GM21360 (cell line): Measurements from ENCODE around the gene GATD1.

Experiments
- ATAC-seq: cut with Tn5 transposase; IDR thresholded peaks from one replicate; pipeline ENCODE4 v1.9.1; 2021; ENCODE audit warnings: mild to moderate bottlenecking, moderate library complexity; ENCODE audit not compliant: unreplicated experiment

The GATD1 gene

DNA sequence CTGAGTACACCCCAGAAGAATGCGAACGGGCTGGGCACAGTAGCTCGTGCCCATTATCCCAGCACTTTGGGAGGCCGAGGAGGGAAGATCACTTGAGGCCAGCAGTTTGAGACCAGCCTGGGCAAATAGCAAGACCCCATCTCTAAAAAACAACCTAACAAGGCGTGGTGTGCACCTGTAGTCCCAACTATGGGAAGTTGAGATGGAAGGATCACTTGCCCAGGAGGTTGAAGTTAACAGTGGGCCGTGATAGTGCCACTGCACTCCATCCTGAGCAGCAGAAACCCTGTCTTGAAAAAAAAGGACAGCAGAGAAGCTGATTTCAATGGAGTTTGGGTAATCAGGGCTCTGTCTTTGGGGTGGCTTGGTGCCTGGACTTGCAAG lies 35.8 kb upstream of the GATD1 start:
- no peak for ATAC-seq

DNA sequence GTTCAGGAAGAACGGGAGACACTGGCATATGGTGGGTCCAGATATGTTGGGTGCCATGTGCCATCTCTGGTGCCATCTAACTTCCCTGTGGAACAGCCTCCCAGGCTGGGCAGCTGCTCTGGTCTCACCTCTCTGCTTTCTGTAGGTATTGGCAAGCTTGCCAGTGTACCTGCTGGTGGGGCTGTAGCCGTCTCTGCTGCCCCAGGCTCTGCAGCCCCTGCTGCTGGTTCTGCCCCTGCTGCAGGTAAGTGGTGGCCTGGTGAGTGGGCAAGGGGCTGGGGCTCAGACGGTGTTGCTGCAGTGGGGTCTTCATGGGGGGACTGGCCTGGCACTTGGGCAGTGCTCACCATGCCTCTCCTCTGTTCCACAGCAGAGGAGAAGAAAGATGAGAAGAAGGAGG lies 35.1 kb upstream of the GATD1 start:
- ATAC-seq: no peak

GRCh38 chr11:811446-812245 lies 34.4 kb upstream of the GATD1 start:
- ATAC-seq: no peak

GRCh38 chr11:810040-810567 lies 32.8 kb upstream of the GATD1 start:
- no peak for ATAC-seq

DNA sequence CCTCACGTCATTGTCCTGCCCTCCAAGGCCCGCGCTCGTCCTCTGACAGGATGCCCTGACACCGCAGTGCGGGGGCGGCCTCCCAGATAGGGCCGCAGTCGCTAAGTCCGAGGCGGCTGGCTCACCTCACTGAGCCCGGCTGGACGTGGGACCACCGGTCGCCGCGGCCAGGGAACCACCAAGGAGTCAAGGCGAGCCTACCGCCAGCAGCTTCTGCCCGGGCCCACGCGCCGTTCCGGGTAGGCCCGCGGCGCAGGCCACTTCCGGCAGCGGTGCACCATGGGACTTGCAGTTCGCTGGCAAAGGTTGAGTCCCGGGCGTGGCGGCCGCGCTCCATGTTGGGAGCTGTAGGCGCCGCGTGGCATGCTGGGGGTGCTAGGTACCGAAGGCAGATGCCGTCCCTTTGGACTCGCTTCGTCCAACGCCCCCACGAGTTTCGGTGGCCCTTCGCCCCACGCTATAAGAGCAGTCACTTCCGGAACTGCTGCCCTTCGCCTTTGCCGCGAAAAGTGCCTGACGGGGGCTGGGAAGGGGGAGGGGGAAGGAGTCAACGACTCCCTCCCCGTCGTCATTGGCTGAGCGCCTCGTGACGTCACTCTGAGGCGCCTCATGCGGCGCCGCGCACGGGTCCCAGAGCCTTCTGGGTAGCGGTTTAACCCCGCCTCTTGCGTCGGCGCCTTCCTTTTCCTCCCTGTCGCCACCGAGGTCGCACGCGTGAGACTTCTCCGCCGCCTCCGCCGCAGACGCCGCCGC lies 32.2 kb upstream of the GATD1 start, which contains the start of gene RPLP2:
Gene RPLP2, plus strand, starts transcription at position 681 of the 753 bp plus-strand sequence. CDS start 268 bp downstream, outside the sequence.
- ATAC-seq: peak; percentile 68

- no peak for ATAC-seq
Measured at GRCh38 chr11:808427-809286, 31.4 kb upstream of the GATD1 start.

DNA sequence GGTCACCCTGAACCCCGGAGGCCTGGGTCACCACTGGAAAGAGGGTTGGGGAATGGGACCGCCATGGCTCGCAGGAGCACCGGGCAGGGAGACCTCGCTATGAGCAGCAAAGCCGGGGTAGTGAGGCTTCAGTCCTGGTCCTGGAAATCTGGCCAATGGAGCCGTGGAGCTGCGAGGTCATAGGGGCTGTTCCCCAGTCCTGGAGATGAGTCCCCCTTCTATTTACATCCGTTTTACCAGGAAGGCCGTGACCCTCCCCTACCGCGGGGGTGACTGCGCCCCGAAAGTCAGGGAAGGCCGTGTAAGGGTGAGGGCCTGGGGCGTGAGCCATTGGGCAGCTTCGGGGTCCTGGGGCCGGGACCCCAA lies 27.3 kb upstream of the GATD1 start:
- no peak for ATAC-seq

GRCh38 chr11:803770-804598 lies 26.7 kb upstream of the GATD1 start:
- ATAC-seq: no peak

GRCh38 chr11:803467-803742 lies 26.1 kb upstream of the GATD1 start:
- ATAC-seq: no peak

- ATAC-seq: no peak
Measured at GRCh38 chr11:802693-803466, 25.6 kb upstream of the GATD1 start.

GRCh38 chr11:802018-802617 lies 24.8 kb upstream of the GATD1 start:
- no peak for ATAC-seq

GRCh38 chr11:801097-801780 lies 24.0 kb upstream of the GATD1 start:
- no peak for ATAC-seq

DNA sequence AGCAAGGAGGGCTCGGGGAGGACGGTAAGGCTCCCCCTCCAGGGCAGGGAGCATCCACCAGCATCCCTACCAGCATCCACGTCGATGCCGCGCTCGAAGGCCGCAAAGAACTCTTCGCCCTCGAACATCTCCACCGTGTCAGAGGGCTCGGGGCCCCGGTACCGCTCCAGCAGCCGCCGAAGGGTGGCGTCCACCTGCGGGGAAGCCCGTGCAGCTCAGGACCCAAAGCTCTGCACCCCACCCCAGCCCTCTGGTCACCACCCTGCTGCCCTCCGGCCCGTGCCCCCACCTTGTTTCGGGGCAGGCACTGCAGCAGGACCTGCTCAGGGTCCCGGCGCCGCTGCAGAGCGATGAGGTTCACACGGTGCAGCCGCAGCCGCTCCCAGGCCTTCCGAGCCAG lies 23.2 kb upstream of the GATD1 start:
- no peak for ATAC-seq

- ATAC-seq: no peak
Measured at GRCh38 chr11:799641-800316, 22.5 kb upstream of the GATD1 start.

DNA sequence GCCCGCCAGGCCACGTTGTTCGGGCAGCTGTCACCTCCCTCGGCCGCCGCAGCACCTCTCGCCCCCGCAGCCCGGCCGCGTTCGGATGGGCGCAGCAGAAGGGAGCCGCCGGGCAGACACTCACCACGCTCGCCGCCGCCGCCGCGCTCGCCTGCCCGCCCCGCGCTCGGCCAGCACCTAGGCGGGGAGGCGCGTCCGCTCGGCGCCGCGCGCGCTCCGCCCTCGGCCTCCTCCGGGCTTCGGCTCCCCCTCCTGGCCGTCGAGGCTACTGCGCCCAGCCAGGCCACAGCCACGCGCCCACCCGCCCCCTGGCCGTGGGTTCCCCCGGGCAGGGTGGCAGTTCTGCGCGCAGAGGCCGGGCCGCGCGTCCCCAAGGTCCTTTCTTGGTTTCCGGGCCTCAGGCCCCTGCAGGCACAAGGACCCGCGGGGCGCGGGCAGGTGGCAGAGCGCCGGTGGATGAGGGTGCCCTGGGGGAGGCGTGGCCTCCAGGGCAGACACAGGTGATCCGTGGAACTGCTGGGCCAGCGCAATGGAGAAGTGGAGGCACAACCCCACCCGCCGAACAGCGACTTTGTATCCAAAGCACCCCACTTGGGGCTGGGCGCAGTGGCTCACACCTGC lies 20.9 kb upstream of the GATD1 start, which contains the start of gene SLC25A22:
Gene SLC25A22, minus strand, starts transcription at position 189 of the 621 bp plus-strand sequence. CDS start 3,275 bp downstream, outside the sequence.
- no peak for ATAC-seq

- no peak for ATAC-seq
Measured at GRCh38 chr11:797296-798092, 20.2 kb upstream of the GATD1 start.
